ENCODE measurements around the gene RAD51.

The RAD51 gene

DNA sequence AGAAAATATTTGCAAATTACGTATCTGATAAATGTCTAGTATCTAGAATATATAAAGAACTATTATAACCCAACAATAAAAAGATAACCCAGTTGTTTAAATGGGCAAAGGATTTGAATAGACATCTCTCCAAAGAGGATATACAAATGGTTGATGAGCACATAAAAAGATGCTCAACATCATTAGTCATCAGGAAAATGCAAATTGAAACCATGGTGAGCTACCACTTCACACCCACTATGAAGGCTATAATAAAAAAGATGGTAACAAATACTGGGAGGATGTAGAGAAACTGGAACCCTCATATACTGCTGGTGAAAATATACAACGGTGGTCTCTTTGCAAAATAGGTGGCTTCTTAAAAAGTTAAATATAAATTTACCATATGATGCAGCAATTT is 28.0 kb downstream of the RAD51 start:
- DNase-seq = no peak

- DNase-seq = no peak
Measured at GRCh38 chr15:40723919-40724318, 28.9 kb downstream of the RAD51 start.

DNA sequence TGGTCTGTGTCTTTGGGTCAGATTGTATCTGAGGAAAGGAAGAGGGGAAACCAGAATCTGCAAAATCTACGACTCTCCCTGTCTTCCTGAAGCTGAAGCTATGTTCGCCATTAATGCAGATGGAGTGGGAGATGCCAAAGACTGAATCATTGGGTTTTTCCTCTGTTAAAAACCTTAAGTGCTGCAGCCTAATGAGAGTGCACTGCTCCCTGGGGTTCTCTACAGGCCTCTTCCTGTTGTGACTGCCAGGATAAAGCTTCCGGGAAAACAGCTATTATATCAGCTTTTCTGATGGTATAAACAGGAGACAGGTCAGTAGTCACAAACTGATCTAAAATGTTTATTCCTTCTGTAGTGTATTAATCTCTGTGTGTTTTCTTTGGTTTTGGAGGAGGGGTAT is 36.1 kb downstream of the RAD51 start:
- DNase-seq = no peak

DNA sequence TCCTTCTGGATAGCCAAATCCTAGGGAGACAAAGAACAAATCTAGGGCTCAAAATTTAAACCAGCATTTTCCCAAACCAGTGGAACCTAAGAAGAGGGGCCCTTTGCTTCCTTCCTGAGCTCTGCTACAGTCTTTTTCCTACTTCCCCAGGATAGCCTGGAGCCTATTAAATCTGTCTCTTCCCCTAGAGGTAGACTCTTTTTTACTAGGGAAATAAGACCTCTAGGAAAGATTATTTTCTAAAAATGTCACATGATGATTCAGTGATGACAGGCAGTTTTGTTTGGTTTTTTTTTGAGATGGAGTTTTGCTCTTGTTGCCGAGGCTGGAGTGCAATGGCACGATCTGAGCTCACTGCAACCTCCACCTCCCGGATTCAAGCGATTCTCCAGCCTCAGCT is 41.6 kb downstream of the RAD51 start:
- DNase-seq = no peak

- DNase-seq = no peak
Measured at GRCh38 chr15:40737048-40737447, 42.1 kb downstream of the RAD51 start.

DNA sequence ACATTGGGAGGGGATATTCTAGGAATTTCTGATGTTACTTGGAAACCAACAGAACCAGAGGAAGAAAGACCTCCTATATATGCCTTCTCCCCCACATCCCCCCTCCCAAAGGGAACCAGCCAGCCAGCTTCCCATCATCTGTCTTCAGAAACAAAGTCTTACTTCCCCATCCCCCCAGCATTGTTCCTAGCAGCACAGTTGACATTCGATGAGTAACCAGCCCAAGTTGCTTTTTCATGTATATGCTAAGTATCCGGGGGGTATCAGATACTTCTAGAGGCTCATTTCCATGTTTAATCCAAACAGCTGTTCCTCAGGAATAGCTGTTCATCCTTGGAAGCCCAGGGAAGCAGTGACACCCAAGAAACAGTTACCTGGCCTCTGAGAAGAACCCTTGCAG is 44.1 kb downstream of the RAD51 start:
- no peak for DNase-seq

- no peak for DNase-seq
Measured at GRCh38 chr15:40739854-40740253, 44.9 kb downstream of the RAD51 start.

GRCh38 chr15:40743485-40743901 is 48.5 kb downstream of the RAD51 start:
- DNase-seq = no peak

GRCh38 chr15:40743921-40744814 is 49.2 kb downstream of the RAD51 start:
- peak; percentile 47 to 79 (median 61) for DNase-seq

- DNase-seq = no peak
Measured at GRCh38 chr15:40744815-40745152, 49.8 kb downstream of the RAD51 start.

DNA sequence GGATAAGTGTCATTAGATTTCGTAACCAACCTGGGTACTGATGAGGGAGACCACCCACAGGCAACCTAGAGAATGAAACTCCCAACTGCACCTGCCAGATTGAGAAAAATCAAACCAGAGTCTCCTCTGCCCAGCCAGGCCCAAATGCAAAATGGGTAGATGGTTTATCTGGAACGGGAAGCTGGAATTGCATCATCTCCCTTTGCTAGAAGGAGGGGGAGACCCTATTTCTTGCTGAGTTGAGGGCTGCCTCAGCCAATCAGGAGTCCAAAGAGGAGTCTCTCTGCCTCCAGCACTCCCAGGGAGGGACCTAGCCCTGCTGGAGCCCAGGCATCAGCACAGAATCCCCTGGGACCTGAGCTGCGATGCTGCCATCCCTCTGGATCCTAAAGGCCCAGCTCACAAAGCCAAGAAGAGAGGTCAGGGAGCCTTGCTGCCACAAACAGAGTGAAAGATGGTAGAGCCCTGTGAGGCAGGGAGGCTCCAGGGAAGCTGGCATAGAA is 52.0 kb downstream of the RAD51 start:
- no peak for DNase-seq

- DNase-seq = no peak
Measured at GRCh38 chr15:40747685-40748631, 53.0 kb downstream of the RAD51 start.

DNA sequence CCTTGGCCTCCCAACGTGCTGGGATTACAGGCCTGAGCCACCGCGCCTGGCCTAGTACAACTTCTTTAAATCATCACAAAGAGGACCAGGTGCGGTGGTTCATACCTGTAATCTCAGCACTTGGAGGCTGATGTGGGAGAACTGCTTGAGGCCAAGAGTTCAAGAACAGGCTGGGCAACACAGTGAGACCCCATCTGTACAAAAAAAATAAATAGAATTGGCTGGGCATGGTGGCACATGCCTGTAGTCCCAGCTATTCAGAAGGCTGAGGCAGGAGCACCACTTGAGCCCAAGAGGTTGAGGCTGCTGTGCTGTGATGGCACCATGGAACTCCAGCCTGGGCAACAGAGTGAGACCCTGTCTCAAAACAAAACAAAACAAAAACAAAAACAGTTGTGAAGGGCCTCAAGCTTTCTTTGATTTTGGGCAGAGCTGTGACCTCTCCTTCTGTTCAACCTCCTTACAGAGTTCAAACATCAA is 54.2 kb downstream of the RAD51 start:
- DNase-seq = no peak

DNA sequence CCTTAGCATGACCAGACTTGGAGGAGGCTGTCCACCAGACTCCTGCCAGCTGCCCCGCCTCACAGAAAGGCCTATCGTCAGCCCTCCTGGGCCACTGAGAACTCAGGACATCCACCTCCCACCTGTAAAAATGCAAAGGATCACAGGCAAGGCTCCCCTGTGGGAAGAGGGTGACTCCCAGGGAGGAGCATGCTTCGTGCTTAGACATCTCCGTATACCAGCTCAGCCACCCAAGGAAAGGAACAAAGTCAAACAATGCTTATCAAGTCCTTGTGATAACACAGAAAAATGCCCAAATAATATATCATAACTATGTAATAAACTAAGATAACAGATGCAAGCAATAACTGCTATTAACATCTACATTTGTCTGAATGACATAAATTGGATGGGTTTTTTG is 55.9 kb downstream of the RAD51 start:
- no peak for DNase-seq

- DNase-seq = no peak
Measured at GRCh38 chr15:40751745-40752144, 56.8 kb downstream of the RAD51 start.

DNA sequence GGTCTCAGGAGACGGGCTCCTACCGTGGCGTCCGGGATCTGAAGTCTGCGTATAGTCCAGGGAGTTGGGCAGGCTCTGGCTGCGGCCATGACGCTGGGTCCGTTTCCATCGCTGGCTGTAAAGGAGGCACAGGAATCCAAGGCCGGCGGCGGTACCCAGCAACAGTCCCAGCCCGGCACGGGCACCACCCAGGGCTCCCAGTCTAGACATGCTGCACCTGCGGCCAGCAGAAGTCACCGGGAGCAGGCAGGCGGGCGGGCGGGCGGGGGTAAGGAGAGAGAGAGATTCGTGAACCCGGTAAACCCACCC is 59.6 kb downstream of the RAD51 start:
- peak in 2 of 5 donors; percentile 20 to 31 for DNase-seq

DNA sequence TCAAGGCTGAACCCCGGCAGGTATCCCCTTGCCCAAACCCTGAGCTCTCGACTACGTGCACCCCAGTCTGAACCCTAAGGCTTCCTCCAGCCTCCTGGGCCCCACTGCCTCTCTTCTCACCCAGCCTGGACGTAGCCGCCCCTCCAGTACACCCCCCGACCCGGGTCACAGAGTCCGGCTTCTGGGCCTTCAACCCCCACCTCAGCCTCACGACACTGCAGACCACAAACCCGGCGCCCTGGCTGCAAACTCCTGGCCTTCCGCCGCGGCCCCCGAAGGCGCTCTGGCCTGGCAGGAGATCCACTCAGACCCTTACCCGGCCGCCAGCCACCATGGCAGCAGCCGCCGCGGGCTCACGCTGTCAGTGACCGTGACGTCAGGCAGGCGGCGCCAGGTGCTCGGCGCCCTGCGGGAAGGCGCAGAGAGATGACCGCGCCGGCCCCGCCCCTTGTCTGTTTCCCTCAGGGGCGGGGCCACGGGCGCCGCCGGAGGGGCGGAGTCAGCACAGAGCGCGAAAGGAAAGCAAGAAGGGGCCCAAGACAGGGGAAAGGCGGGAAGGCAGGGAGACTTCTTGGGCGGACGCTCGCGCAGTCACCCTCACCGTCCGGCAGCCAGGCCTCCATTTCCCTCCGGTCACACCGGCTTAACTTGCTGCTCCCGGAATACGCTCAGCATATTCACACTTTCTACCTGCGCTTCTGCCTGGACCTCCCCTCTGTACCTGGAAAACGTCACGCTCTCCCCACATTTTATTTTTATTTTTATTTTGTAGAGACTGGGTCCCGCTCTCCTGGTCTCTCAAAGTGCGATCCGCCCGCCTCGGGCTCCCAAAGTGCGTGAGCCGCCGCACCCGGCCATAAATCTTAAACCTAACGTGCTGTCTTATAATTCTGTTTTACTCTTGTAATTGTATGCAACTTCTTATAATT is 60.2 kb downstream of the RAD51 start, which contains the start of gene RMDN3:
RMDN3 (minus strand) TSS at position 372 of the 929 bp plus-strand sequence. CDS start 471 bp downstream, outside the sequence.
- peak; percentile 87 to 96 (median 91) for DNase-seq

DNA sequence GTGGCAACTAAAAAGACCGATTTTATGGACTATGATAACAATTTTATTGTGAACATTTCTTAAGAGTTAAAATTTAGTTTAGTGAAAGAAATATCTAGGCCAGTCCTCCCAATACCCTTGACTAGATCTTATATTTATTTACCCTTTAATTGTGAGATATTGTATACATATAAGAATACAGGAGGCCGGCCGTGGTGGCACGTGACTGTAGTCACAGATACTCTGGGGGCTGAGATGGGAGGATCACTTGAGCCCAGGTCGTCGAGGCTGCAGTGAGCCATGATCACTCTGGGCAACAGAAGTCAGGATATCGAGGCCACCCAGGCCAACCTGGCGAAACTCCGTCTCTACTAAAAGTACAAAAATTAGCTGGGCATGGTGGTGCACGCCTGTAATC is 60.8 kb downstream of the RAD51 start:
- DNase-seq = no peak

GRCh38 chr15:40756938-40757337 is 62.0 kb downstream of the RAD51 start:
- DNase-seq = no peak

GRCh38 chr15:40759961-40760360 is 65.0 kb downstream of the RAD51 start:
- no peak for DNase-seq

DNA sequence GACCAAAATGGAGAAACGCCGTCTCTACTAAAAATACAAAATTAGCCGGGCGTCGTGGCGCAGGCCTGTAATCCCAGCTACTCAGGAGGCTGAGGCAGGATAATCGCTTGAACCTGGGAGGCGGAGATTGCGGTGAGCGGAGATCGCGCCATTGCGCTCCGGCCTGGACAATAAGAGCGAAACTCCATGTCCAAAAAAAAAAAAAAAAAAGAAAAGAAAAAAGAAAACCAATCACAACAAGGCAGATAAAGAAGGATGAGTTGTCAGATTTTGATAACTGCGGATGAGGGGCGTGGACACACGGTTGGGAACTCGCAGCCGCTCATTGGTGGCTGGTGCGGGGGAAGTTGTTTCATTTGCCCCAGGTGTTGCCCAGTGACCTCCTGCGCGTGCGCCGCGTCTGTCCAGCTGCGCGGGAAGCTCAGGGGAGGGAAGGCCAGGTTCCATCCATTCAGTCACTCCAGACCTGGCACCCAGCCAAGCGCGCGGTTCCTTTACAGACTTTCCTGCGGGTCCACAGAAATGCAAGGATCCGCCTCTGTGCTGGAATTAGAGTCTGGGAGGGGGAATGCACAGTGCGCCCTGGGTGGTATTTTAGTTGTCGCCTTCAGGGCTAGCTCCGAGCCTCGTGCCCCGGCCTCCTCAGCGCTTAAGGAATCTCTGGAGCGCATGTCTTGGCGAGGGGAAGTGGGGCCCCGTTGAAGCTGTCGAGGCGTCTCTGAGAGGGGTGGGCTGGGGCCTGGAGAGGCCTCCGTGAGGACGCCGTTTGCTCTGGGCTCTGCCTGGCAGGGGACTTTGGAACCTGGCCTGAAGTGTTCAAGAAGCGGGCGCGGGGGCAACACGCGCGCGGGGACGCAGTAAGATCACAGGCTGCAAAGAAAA is 68.2 kb downstream of the RAD51 start:
- peak in 3 of 5 donors; percentile 37 to 51 (median 37) for DNase-seq

Measured in T-helper 1 cell (primary cell).